Measurements from ENCODE around the gene TNFAIP1.

The TNFAIP1 gene

GRCh38 chr17:28390141-28390540, 54.6 kb downstream of the TNFAIP1 start:
- Mint-ChIP-seq H3K4me1 (ENCODE audit: low read depth) (peaks cover 6% of the 10 kb centered on the region), H3K36me3 (peaks cover 2% of the 10 kb centered on the region), H3K27me3 (no peaks in the 10 kb centered on the region), H3K4me3 (no peak overlapping the region), H3K27ac (no peak overlapping the region), H3K9me3 (ENCODE audit: low read depth) (no peaks in the 10 kb centered on the region)

GRCh38 chr17:28390563-28390962, 55.0 kb downstream of the TNFAIP1 start:
- Mint-ChIP-seq H3K36me3 (peaks cover 2% of the 10 kb centered on the region), H3K27me3 (no peaks in the 10 kb centered on the region), H3K27ac (no peak overlapping the region), H3K9me3 (ENCODE audit: low read depth) (no peaks in the 10 kb centered on the region), H3K4me3 (no peak overlapping the region), H3K4me1 (ENCODE audit: low read depth) (peaks cover 3% of the 10 kb centered on the region)

- H3K4me3 Mint-ChIP-seq, result no peak overlapping the region
- H3K9me3 Mint-ChIP-seq (ENCODE audit: low read depth), result no peaks in the 10 kb centered on the region
- H3K27ac Mint-ChIP-seq, result no peak overlapping the region
- no peaks in the 10 kb centered on the region for H3K27me3 Mint-ChIP-seq
- H3K36me3 Mint-ChIP-seq, result peaks cover 2% of the 10 kb centered on the region
- H3K4me1 Mint-ChIP-seq (ENCODE audit: low read depth), result peaks cover 3% of the 10 kb centered on the region
Observed at GRCh38 chr17:28390984-28391383, 55.4 kb downstream of the TNFAIP1 start.

- H3K9me3 Mint-ChIP-seq (ENCODE audit: low read depth), result no peaks in the 10 kb centered on the region
- peaks cover 2% of the 10 kb centered on the region for H3K36me3 Mint-ChIP-seq
- H3K4me3 Mint-ChIP-seq, result no peak overlapping the region
- H3K4me1 Mint-ChIP-seq (ENCODE audit: low read depth), result peaks cover 3% of the 10 kb centered on the region
- H3K27me3 Mint-ChIP-seq, result no peaks in the 10 kb centered on the region
- H3K27ac Mint-ChIP-seq, result no peak overlapping the region
Observed at GRCh38 chr17:28391401-28391800, 55.8 kb downstream of the TNFAIP1 start.

GRCh38 chr17:28392491-28392890, 56.9 kb downstream of the TNFAIP1 start:
- H3K4me1 Mint-ChIP-seq (ENCODE audit: low read depth), result peaks cover 2% of the 10 kb centered on the region
- no peaks in the 10 kb centered on the region for H3K27me3 Mint-ChIP-seq
- peaks cover 2% of the 10 kb centered on the region for H3K36me3 Mint-ChIP-seq
- no peak overlapping the region for H3K4me3 Mint-ChIP-seq
- H3K27ac Mint-ChIP-seq, result no peak overlapping the region
- H3K9me3 Mint-ChIP-seq (ENCODE audit: low read depth), result no peaks in the 10 kb centered on the region

GRCh38 chr17:28394337-28395116, 59.0 kb downstream of the TNFAIP1 start:
- Mint-ChIP-seq H3K27ac (no peak overlapping the region), H3K27me3 (no peaks in the 10 kb centered on the region), H3K9me3 (ENCODE audit: low read depth) (no peaks in the 10 kb centered on the region), H3K36me3 (peaks cover 2% of the 10 kb centered on the region), H3K4me1 (ENCODE audit: low read depth) (no peaks in the 10 kb centered on the region), H3K4me3 (no peak overlapping the region)

- no peak overlapping the region for H3K4me3 Mint-ChIP-seq
- no peaks in the 10 kb centered on the region for H3K27me3 Mint-ChIP-seq
- H3K27ac Mint-ChIP-seq, result no peak overlapping the region
- H3K9me3 Mint-ChIP-seq (ENCODE audit: low read depth), result no peaks in the 10 kb centered on the region
- H3K4me1 Mint-ChIP-seq (ENCODE audit: low read depth), result no peaks in the 10 kb centered on the region
- H3K36me3 Mint-ChIP-seq, result peaks cover 2% of the 10 kb centered on the region
Observed at GRCh38 chr17:28395426-28395825, 59.9 kb downstream of the TNFAIP1 start.

- no peaks in the 10 kb centered on the region for H3K9me3 Mint-ChIP-seq (ENCODE audit: low read depth)
- no peaks in the 10 kb centered on the region for H3K36me3 Mint-ChIP-seq
- no peaks in the 10 kb centered on the region for H3K4me1 Mint-ChIP-seq (ENCODE audit: low read depth)
- no peaks in the 10 kb centered on the region for H3K27me3 Mint-ChIP-seq
- H3K27ac Mint-ChIP-seq, result no peak overlapping the region
- no peak overlapping the region for H3K4me3 Mint-ChIP-seq
Observed at GRCh38 chr17:28395968-28396367, 60.4 kb downstream of the TNFAIP1 start.
